ENCODE data around the gene ZNF846. TPM values are rescaled to one million over a fixed set of nuclear protein-coding genes. Genes with fewer than 3 reads are reported as not detected.

Gene ZNF846
- total RNA-seq, 1 experiment from 2014 or later = 11.2 TPM

DNA sequence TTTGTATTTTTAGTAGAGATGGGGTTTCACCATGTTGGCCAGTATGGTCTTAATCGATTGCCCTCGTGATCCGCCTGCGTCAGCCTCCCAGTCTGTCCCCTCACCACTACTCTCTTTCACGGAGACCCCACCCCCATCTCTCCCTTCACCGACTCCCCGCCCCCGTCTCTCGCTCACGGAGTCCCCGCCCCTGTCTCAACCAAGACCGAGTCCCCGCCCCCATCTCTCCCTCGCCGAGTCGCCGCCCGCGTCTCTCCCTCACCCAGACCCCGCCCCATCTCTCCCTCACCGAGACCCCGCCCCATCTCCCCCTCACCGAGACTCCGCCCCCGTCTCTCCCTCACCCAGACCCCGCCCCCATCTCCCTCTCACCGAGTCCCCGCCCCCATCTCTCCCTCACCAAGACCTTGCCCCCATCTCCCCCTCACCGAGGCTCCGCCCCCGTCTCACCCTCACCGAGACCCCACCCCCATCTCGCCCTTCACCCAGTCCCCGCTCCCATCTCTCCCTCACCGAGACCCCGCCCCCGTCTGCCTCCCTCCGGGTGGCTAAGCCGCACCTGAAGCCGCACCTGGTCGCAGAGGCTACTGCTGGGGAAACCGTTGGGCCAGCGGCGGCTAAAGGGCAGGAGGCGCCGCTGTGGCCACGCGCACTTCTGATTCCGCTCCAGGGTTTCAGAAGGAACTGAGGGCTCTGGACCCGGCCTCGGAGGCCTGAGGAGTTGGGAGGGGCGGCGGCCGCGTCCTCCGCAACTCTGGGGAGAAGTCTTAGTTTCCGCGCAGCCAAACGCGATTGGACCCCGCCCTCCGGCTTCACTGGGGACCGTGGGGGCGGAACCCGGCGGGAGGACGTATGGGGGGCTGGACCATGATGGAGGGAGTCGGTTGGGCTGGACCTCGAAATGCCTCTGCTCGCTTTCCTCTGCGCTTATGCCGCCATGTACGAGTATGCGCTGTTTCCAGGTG lies 17.1 kb upstream of the ZNF846 start:
- no peaks in the 10 kb centered on the region; the same call in 1 of the 2 replicates for H3K27me3 Mint-ChIP-seq (ENCODE audit: low read depth)
- H3K9me3 Mint-ChIP-seq = no peaks in the 10 kb centered on the region
- H3K4me1 Mint-ChIP-seq = peaks cover 44% of the 10 kb centered on the region
- H3K27ac Mint-ChIP-seq = peak overlapping the region; percentile 99
- peak overlapping the region; percentile 97 for H3K4me3 Mint-ChIP-seq
- CTCF ChIA-PET = no interaction called here
- POLR2A ChIA-PET = no interaction called here
- peak; percentile 99 for DNase-seq (ENCODE audit: low spot score)
- peak; percentile 86 for ATAC-seq
- no peaks in the 10 kb centered on the region for H3K36me3 Mint-ChIP-seq
- peak; percentile 46; the same call in 1 of the 2 replicates for TF ChIP-seq USF2 (CRISPR knock-in tag; IDR thresholded peaks at IDR 0.05)
- TF ChIP-seq SMAD4 (CRISPR knock-in tag; IDR thresholded peaks at IDR 0.05) = no peak
- TF ChIP-seq E2F5 (CRISPR knock-in tag; IDR thresholded peaks at IDR 0.05) = no peak
- no peak for TF ChIP-seq PREB (CRISPR knock-in tag; IDR thresholded peaks at IDR 0.05; ENCODE audit: borderline replicate concordance)
- TF ChIP-seq JUN (CRISPR knock-in tag; IDR thresholded peaks at IDR 0.05) = no peak
- TF ChIP-seq RORB (CRISPR knock-in tag; IDR thresholded peaks at IDR 0.05) = no peak
- TF ChIP-seq NR1H2 (CRISPR knock-in tag; IDR thresholded peaks at IDR 0.05) = no peak
- TF ChIP-seq, protein P1, sequence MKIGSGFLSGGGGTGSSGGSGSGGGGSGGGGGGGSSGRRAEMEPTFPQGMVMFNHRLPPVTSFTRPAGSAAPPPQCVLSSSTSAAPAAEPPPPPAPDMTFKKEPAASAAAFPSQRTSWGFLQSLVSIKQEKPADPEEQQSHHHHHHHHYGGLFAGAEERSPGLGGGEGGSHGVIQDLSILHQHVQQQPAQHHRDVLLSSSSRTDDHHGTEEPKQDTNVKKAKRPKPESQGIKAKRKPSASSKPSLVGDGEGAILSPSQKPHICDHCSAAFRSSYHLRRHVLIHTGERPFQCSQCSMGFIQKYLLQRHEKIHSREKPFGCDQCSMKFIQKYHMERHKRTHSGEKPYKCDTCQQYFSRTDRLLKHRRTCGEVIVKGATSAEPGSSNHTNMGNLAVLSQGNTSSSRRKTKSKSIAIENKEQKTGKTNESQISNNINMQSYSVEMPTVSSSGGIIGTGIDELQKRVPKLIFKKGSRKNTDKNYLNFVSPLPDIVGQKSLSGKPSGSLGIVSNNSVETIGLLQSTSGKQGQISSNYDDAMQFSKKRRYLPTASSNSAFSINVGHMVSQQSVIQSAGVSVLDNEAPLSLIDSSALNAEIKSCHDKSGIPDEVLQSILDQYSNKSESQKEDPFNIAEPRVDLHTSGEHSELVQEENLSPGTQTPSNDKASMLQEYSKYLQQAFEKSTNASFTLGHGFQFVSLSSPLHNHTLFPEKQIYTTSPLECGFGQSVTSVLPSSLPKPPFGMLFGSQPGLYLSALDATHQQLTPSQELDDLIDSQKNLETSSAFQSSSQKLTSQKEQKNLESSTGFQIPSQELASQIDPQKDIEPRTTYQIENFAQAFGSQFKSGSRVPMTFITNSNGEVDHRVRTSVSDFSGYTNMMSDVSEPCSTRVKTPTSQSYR (CRISPR knock-in tag; IDR thresholded peaks at IDR 0.05) = peak; percentile 57; the same call in 1 of the 2 replicates
- peak; percentile 62; the same call in 1 of the 2 replicates for TF ChIP-seq FOXK1 (CRISPR knock-in tag; IDR thresholded peaks at IDR 0.05)
- TF ChIP-seq E2F1 (CRISPR knock-in tag; IDR thresholded peaks at IDR 0.05) = no peak
- TF ChIP-seq ZNF396 (CRISPR knock-in tag; IDR thresholded peaks at IDR 0.05; ENCODE audit: borderline replicate concordance) = no peak
- TF ChIP-seq ZNF423 (CRISPR knock-in tag; IDR thresholded peaks at IDR 0.05) = peak; percentile 21; the same call in 1 of the 2 replicates
- TF ChIP-seq CREM (CRISPR knock-in tag; IDR thresholded peaks at IDR 0.05) = peak; percentile 67; the same call in 1 of the 2 replicates
- no peak for TF ChIP-seq HMGA2 (CRISPR knock-in tag; IDR thresholded peaks at IDR 0.05)
- TF ChIP-seq, protein P2, sequence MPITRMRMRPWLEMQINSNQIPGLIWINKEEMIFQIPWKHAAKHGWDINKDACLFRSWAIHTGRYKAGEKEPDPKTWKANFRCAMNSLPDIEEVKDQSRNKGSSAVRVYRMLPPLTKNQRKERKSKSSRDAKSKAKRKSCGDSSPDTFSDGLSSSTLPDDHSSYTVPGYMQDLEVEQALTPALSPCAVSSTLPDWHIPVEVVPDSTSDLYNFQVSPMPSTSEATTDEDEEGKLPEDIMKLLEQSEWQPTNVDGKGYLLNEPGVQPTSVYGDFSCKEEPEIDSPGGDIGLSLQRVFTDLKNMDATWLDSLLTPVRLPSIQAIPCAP (CRISPR knock-in tag; IDR thresholded peaks at IDR 0.05) = no peak
- TF ChIP-seq, protein P3, sequence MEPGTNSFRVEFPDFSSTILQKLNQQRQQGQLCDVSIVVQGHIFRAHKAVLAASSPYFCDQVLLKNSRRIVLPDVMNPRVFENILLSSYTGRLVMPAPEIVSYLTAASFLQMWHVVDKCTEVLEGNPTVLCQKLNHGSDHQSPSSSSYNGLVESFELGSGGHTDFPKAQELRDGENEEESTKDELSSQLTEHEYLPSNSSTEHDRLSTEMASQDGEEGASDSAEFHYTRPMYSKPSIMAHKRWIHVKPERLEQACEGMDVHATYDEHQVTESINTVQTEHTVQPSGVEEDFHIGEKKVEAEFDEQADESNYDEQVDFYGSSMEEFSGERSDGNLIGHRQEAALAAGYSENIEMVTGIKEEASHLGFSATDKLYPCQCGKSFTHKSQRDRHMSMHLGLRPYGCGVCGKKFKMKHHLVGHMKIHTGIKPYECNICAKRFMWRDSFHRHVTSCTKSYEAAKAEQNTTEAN (CRISPR knock-in tag; IDR thresholded peaks at IDR 0.05) = no peak; the same call in 1 of the 2 replicates
- 0 out of 2 replicates have a peak, but pooled peaks have one; percentile 23 for TF ChIP-seq MYBL2 (CRISPR knock-in tag; IDR thresholded peaks at IDR 0.05)
- TF ChIP-seq, protein P4, sequence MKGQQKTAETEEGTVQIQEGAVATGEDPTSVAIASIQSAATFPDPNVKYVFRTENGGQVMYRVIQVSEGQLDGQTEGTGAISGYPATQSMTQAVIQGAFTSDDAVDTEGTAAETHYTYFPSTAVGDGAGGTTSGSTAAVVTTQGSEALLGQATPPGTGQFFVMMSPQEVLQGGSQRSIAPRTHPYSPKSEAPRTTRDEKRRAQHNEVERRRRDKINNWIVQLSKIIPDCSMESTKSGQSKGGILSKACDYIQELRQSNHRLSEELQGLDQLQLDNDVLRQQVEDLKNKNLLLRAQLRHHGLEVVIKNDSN (CRISPR knock-in tag; IDR thresholded peaks at IDR 0.05) = peak; percentile 40; the same call in 1 of the 2 replicates
- TF ChIP-seq NFE2L1 (CRISPR knock-in tag; IDR thresholded peaks at IDR 0.05) = 0 out of 2 replicates have a peak, but pooled peaks have one; percentile 18
- TF ChIP-seq, protein P5, sequence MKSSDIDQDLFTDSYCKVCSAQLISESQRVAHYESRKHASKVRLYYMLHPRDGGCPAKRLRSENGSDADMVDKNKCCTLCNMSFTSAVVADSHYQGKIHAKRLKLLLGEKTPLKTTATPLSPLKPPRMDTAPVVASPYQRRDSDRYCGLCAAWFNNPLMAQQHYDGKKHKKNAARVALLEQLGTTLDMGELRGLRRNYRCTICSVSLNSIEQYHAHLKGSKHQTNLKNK (CRISPR knock-in tag; IDR thresholded peaks at IDR 0.05) = no peak
- TF ChIP-seq, protein P6, sequence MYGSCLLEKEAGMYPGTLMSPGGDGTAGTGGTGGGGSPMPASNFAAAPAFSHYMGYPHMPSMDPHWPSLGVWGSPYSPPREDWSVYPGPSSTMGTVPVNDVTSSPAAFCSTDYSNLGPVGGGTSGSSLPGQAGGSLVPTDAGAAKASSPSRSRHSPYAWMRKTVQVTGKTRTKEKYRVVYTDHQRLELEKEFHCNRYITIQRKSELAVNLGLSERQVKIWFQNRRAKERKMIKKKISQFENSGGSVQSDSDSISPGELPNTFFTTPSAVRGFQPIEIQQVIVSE (CRISPR knock-in tag; IDR thresholded peaks at IDR 0.05; ENCODE audit: borderline replicate concordance) = no peak
- peak; percentile 86 for TF ChIP-seq SP1 (CRISPR knock-in tag; conservative IDR thresholded peaks at IDR 0.05)
- peak; percentile 21; the same call in 1 of the 2 replicates for TF ChIP-seq TEAD4 (CRISPR knock-in tag; IDR thresholded peaks at IDR 0.05)
- TF ChIP-seq, protein P7, sequence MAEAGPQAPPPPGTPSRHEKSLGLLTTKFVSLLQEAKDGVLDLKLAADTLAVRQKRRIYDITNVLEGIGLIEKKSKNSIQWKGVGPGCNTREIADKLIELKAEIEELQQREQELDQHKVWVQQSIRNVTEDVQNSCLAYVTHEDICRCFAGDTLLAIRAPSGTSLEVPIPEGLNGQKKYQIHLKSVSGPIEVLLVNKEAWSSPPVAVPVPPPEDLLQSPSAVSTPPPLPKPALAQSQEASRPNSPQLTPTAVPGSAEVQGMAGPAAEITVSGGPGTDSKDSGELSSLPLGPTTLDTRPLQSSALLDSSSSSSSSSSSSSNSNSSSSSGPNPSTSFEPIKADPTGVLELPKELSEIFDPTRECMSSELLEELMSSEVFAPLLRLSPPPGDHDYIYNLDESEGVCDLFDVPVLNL (CRISPR knock-in tag; IDR thresholded peaks at IDR 0.05; ENCODE audit: borderline replicate concordance, low read depth) = no peak

All from WTC11 (cell line).